K562 (cell line): ENCODE results near the gene LZTR1. TPM values are rescaled to one million over a fixed set of nuclear protein-coding genes. Genes with fewer than 3 reads are reported as not detected.
A peak's percentile ranks its signal among the peaks of the same experiment; 100 is the strongest.

Experiments
- ARID3B ChIP-seq: fragments of 250-450 bp; sonication (Bioruptor Pico); IDR thresholded peaks from 2 replicates; pipeline ENCODE4 v1.4.0; 2020; ENCODE audit warnings: borderline replicate concordance
- CAMTA2 ChIP-seq: fragments of 250-450 bp; sonication (Bioruptor Pico); conservative IDR thresholded peaks from 2 replicates; pipeline ENCODE4 v1.5.1; 2022
- FOXA3 ChIP-seq, 2 experiments: fragments of 450-650 bp in 1 of 2; sonication (generic) in 1 of 2; formaldehyde crosslinking; IDR thresholded peaks in 1 of 2; conservative IDR thresholded peaks in 1 of 2; 2 replicates each; pipeline versions ENCODE4 v1.4.0 to v1.8.0; 2020 to 2022; ENCODE audit warnings: mild to moderate bottlenecking in 2 of 2, missing genetic modification reagents in 1 of 2
- NFATC3 ChIP-seq: fragments of 450-650 bp; IDR thresholded peaks from 2 replicates; pipeline ENCODE4 v1.6.1; 2017; ENCODE audit warnings: mild to moderate bottlenecking
- TAF15 ChIP-seq: fragments of 200-400 bp; formaldehyde crosslinking; IDR thresholded peaks from 2 replicates; pipeline ENCODE4 v1.6.1; 2017; ENCODE audit warnings: mild to moderate bottlenecking, low read depth, low read length, moderate library complexity
- TBP ChIP-seq: optimal IDR thresholded peaks from 2 replicates; pipeline ENCODE3; 2011; ENCODE audit warnings: low read depth, low read length, improper control_type of control experiment
- ZNF586 ChIP-seq: fragments of 450-650 bp; formaldehyde crosslinking; conservative IDR thresholded peaks from 2 replicates; pipeline ENCODE4 v1.4.0; 2020; ENCODE audit warnings: mild to moderate bottlenecking, moderate library complexity
- ZNF740 ChIP-seq, 3 experiments: fragments of 200-800 bp in 1 of 3; sonication (Bioruptor generic) in 1 of 3; sonication (generic) in 1 of 3; formaldehyde crosslinking in 1 of 3; IDR thresholded peaks; 2 replicates each; pipeline versions ENCODE4 v1.6.1 to v1.8.0; 2016 to 2022; ENCODE audit warnings: mild to moderate bottlenecking in 2 of 3, missing compliant biosample characterization in 2 of 3, missing genetic modification characterization in 2 of 3, missing genetic modification reagents in 1 of 3
- polyA plus RNA-seq, 8 experiments: library from polyadenylated mRNA; depleted of rRNA in 4 of 8; stranded (reverse) in 5 of 8; unstranded in 3 of 8; fragments of >200 nt; fragmentation: Nextera tagmentation in 2 of 8; fragmentation: Illumina TruSeq in 1 of 8; extraction: Ambion mirVana in 2 of 8; extraction: Trizol in 1 of 8; gene quantifications; 2 replicates each; pipeline versions ENCODE4 v1.2.1 to v1.2.3, GENCODE V29; 2011 to 2014; ENCODE audit warnings: inconsistent platforms in 1 of 8, missing spikeins in 1 of 8
- total RNA-seq, 7 experiments: library from RNA; depleted of rRNA in 6 of 7; stranded (reverse); fragments of >200 nt in 6 of 7; fragmentation: Illumina TruSeq in 2 of 7; extraction: Trizol in 2 of 7; gene quantifications; 2 replicates each; pipeline versions ENCODE4 v1.2.1 to v1.2.3, GENCODE V29; 2011 to 2021; ENCODE audit warnings: low replicate concordance in 1 of 7

Gene LZTR1
- total and polyA plus RNA-seq, 9 of the 15 experiments (the other 6 are each of a cell fraction or from before 2014, with no cell fraction given): 2.2 to 135 (median 63.0) TPM

- TF ChIP-seq TAF15 (peak; percentile 54; the same call in 1 of the 2 replicates), ZNF586 (CRISPR knock-in tag) (0 out of 2 replicates have a peak, but pooled peaks have one; percentile 6), TBP (no peak), NFATC3 (no peak), ZNF740 (CRISPR knock-in tag; IDR thresholded peaks at IDR 0.05) (0 out of 2 replicates have a peak, but pooled peaks have one; percentile 14), ZNF740 (tag; IDR thresholded peaks at IDR 0.05) (no peak), FOXA3 (CRISPR knock-in tag; conservative IDR thresholded peaks at IDR 0.05 in 1 of 2, IDR thresholded peaks at IDR 0.05 in 1 of 2) (no peak), CAMTA2 (CRISPR knock-in tag) (0 out of 2 replicates have a peak, but pooled peaks have one; percentile 28), ARID3B (CRISPR knock-in tag) (0 out of 2 replicates have a peak, but pooled peaks have one; percentile 18)
- TF ChIP-seq, all 486 proteins: peak for 15
Measured at GRCh38 chr22:21043860-21044535, 61.9 kb downstream of the LZTR1 start (continued).
